T-helper 1 cell treated with Interleukin-12 subunit alpha and Interleukin-12 subunit beta and Interleukin-4 antibody, amounts not matched to agents 30 ng/mL and 1 ng/mL, for 36 hours (primary cell): ENCODE measurements around the gene ING4. TPM values are rescaled to one million over a fixed set of nuclear protein-coding genes. Genes with fewer than 3 reads are reported as not detected.

ENCODE experiments used
- intact Hi-C: fragments of 100-400 bp; cut with micrococcal nuclease; formaldehyde crosslinking; loops from one replicate; pipeline ENCODE4 v1.15.1; 2024
- total RNA-seq: library from RNA; stranded (reverse); gene quantifications from 2 replicates; pipeline ENCODE4 v1.2.3, GENCODE V29; 2022

ING4 gene
- total RNA-seq, 1 donor from 2014 or later = 27.7 TPM

GRCh38 chr12:6638305-6638704 lies 24.6 kb downstream of the ING4 start:
- intact Hi-C loops = no loop called here

GRCh38 chr12:6635856-6636531 lies 26.9 kb downstream of the ING4 start, which contains the start of gene LPAR5:
TSS of gene LPAR5 (minus strand) at chr12:6635959. CDS start at chr12:6621248, 14,711 bp downstream.
- intact Hi-C loops = loop anchor here (1.0 kb wide), 1 partner anchor 11 kb away; the partner anchor contains the start of gene ACRBP

GRCh38 chr12:6635375-6635855 lies 27.5 kb downstream of the ING4 start:
- intact Hi-C loops = loop anchor here (1.0 kb wide), 1 partner anchor 12 kb away; the partner anchor contains the start of gene ACRBP

GRCh38 chr12:6632026-6632983 lies 30.6 kb downstream of the ING4 start:
- intact Hi-C loops = loop anchor here (1.0 kb wide), 2 partner anchors 31 to 57 kb away; partner anchors contain the start of genes ING4 and ZNF384

- intact Hi-C loops = no loop called here
Measured at GRCh38 chr12:6631549-6631961, 31.4 kb downstream of the ING4 start.

GRCh38 chr12:6630736-6631135 lies 32.2 kb downstream of the ING4 start:
- intact Hi-C loops = no loop called here

GRCh38 chr12:6627616-6628015 lies 35.3 kb downstream of the ING4 start:
- intact Hi-C loops = loop anchor here (1.0 kb wide), 1 partner anchor 36 kb away; the partner anchor contains the start of gene ING4

GRCh38 chr12:6626654-6627283 lies 36.1 kb downstream of the ING4 start:
- intact Hi-C loops = loop anchor here (1.0 kb wide), 1 partner anchor 37 kb away; the partner anchor contains the start of gene ING4

GRCh38 chr12:6620885-6621274 lies 42.0 kb downstream of the ING4 start:
- intact Hi-C loops = no loop called here

- intact Hi-C loops = no loop called here
Measured at GRCh38 chr12:6620137-6620884, 42.6 kb downstream of the ING4 start.

- intact Hi-C loops = no loop called here
Measured at GRCh38 chr12:6618483-6619225, 44.3 kb downstream of the ING4 start.

GRCh38 chr12:6615802-6616201 lies 47.1 kb downstream of the ING4 start:
- intact Hi-C loops = loop anchor here (2.0 kb wide), 1 partner anchor 47 kb away; the partner anchor contains the start of gene ING4

GRCh38 chr12:6614513-6615172 lies 48.3 kb downstream of the ING4 start:
- intact Hi-C loops = no loop called here

- intact Hi-C loops = no loop called here
Measured at GRCh38 chr12:6613776-6614512, 49.0 kb downstream of the ING4 start.

- intact Hi-C loops = no loop called here
Measured at GRCh38 chr12:6613015-6613775, 49.7 kb downstream of the ING4 start.

GRCh38 chr12:6612652-6613014 lies 50.3 kb downstream of the ING4 start:
- intact Hi-C loops = no loop called here

GRCh38 chr12:6612247-6612646 lies 50.7 kb downstream of the ING4 start:
- intact Hi-C loops = no loop called here
